Measurements from ENCODE around the gene KIF4A.

Gene KIF4A

GRCh38 chrX:70444326-70444945 is 154.5 kb downstream of the KIF4A start, which contains the start of gene DLG3:
TSS of gene DLG3 (plus strand) at chrX:70444835. CDS start at chrX:70445202, 367 bp downstream.
- TF ChIP-seq CTCF (conservative IDR thresholded peaks at IDR 0.05; ENCODE audit: low read length): no peak
- peak; percentile 28 for DNase-seq (ENCODE audit: low read depth)
- no peak within 1 kb of the TSS; the same call in 1 of the 2 replicates for H3K4me3 ChIP-seq (ENCODE audit: low read length)

- TF ChIP-seq CTCF (conservative IDR thresholded peaks at IDR 0.05; ENCODE audit: low read length): no peak
- H3K4me3 ChIP-seq (ENCODE audit: low read length): no peak overlapping the region
- DNase-seq (ENCODE audit: low read depth): no peak
These were observed 155.2 kb downstream of the KIF4A start for GRCh38 chrX:70444946-70445656.

GRCh38 chrX:70445951-70446350 is 156.0 kb downstream of the KIF4A start:
- TF ChIP-seq CTCF (conservative IDR thresholded peaks at IDR 0.05; ENCODE audit: low read length): no peak

GRCh38 chrX:70446380-70447350 is 156.8 kb downstream of the KIF4A start:
- TF ChIP-seq CTCF (conservative IDR thresholded peaks at IDR 0.05; ENCODE audit: low read length): no peak
- DNase-seq (ENCODE audit: low read depth): no peak
- no peak overlapping the region for H3K4me3 ChIP-seq (ENCODE audit: low read length)

More at GRCh38 chrX:70445951-70446350, 156.0 kb downstream of the KIF4A start:
- no peak for DNase-seq (ENCODE audit: low read depth)
- H3K4me3 ChIP-seq (ENCODE audit: low read length): no peak overlapping the region

- DNase-seq (ENCODE audit: low read depth): no peak
- no peak overlapping the region for H3K4me3 ChIP-seq (ENCODE audit: low read length)
- TF ChIP-seq CTCF (conservative IDR thresholded peaks at IDR 0.05; ENCODE audit: low read length): no peak
These were observed 159.6 kb downstream of the KIF4A start for GRCh38 chrX:70449457-70449966.

GRCh38 chrX:70452143-70452733 is 162.3 kb downstream of the KIF4A start:
- peak; percentile 26 for DNase-seq (ENCODE audit: low read depth)
- H3K4me3 ChIP-seq (ENCODE audit: low read length): peak overlapping the region; percentile 63
- TF ChIP-seq CTCF (conservative IDR thresholded peaks at IDR 0.05; ENCODE audit: low read length): peak; percentile 67
